ENCODE results near the gene RNU1-4.
"Not testable (repeated sequence)": the region's sequence is repeated elsewhere in the genome, so short reads cannot be mapped to it uniquely, and the experiment has no call there.

The RNU1-4 gene

DNA sequence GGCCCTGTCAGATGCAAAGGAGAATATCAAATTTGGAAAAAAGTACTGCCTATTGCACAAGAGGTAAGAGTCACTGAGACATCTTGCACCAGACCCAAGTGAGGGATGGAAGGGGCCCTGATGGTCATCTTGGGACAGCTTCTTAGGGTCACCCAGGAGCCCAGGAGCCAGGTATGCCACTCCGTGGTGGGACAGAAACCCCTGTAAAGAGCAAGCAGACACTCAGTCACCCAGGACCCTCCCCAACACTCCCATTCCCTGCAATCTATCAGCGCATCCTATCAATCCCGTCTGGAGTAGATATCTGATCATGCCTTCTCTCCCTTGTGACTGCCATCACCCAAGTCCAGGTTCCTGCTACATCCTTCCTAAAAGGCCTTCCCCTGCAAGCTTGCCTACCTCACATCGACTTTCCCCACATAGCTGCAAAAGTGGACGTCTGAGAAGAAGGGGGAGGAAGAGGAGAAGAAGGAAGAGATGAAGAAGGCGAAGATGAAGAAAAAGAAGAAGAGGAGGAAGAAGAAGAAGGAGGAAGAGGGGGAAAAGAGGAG is 30.7 kb downstream of the RNU1-4 start:
- not testable (repeated sequence) for DNase-seq

GRCh38 chr1:16772275-16773204 is 32.2 kb downstream of the RNU1-4 start:
- DNase-seq, result not testable (repeated sequence)

DNA sequence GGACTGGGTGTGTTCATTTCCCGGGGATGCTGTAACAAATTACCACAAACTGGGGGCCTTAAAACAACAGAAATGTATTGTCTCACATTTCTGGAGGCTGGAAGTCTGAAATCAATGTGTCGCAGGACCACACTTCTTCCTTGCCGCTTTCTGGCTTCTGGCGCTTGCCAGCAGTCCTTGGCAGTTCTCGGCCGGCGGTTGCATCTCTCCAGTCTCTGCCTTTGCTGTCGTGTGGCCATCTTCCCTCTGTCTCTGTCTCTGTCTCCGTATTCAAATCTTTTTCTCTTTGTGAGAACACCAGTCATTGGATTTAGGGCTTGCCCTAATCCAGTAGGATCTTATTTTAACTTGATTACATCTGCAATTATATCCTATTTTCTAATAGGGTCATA is 32.9 kb downstream of the RNU1-4 start:
- not testable (repeated sequence) for DNase-seq

DNA sequence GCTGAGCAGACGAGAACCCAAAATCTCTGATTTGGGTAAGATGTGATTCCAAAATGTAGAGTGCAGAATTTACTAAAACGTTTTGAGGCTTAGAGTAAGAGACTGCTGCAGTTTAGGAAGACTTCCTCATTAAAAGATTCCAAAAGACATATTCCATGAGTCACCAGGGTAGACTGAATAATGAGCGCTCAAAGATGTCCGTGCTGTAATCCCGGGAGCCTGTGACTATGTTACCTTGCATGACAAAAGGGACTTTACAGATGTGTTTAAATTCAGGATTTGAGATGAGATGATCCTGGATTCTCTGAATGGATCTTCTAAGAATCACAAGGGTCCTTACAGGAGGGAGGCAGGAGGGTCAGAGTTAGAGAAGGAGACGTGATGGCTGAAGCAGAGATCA is 33.4 kb downstream of the RNU1-4 start:
- DNase-seq, result not testable (repeated sequence)

- not testable (repeated sequence) for DNase-seq
Measured at GRCh38 chr1:16774773-16775172, 34.5 kb downstream of the RNU1-4 start.

DNA sequence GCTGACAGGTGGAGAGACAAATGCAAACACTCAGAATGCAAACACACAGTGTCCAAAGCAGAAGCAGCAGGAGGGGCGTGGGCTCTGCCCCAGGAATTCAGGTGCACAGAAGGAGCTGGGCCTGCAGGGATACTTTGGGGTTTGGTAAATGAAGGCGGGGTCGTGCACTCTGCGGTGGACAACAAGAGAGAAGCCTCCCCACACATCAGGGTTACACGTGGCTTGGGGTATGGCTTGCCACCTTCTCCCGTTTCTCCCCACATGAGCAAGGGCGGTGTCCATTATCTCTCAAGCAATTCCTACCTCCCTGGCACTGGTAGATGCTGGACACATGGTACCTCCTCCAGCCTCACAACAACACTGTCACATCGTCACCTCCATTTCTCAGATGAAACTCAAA is 35.0 kb downstream of the RNU1-4 start:
- not testable (repeated sequence) for DNase-seq

GRCh38 chr1:16776248-16776647 is 35.9 kb downstream of the RNU1-4 start:
- DNase-seq, result not testable (repeated sequence)

DNA sequence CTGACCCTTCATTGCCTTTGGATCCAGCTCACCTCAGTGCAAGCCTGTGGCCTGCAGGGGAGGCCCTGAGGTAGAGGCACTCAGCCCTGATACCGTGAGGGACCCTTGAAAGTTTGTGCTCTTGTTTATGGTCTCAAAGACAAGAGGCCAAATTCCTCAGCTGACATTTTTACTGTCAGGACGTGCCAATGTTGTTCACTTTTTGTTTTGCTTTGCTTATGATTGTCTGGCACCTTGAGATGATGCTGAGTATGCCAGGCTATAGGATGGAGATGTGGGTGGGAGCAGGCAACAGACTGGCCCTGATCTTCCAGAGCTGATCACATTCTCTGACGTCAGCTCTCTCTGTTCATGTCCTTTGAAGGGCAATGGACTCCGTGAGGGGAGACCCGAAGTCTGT is 36.5 kb downstream of the RNU1-4 start:
- DNase-seq, result not testable (repeated sequence)

GRCh38 chr1:16777821-16778220 is 37.5 kb downstream of the RNU1-4 start:
- DNase-seq, result not testable (repeated sequence)

GRCh38 chr1:16779525-16779924 is 39.2 kb downstream of the RNU1-4 start:
- DNase-seq, result not testable (repeated sequence)

GRCh38 chr1:16781033-16781432 is 40.7 kb downstream of the RNU1-4 start:
- not testable (repeated sequence) for DNase-seq

DNA sequence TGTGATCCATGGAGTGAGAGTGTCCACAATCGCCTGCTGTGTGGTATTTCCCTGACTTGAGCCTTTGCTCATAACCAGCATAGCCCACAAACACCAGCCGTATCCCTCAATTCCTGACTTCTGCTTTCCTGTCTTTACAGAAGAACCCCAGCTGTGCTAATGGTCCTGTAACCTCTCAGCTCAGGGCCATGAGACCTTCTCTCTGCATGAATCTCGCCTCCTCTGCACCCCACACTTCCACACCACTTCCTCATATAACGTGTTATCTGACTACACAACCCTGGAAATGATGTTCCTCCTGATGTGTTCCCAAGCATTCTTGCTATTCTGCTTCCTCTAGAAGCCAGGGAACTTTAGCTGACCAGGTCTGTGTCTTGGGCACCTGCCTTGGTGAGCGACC is 41.3 kb downstream of the RNU1-4 start:
- not testable (repeated sequence) for DNase-seq

DNA sequence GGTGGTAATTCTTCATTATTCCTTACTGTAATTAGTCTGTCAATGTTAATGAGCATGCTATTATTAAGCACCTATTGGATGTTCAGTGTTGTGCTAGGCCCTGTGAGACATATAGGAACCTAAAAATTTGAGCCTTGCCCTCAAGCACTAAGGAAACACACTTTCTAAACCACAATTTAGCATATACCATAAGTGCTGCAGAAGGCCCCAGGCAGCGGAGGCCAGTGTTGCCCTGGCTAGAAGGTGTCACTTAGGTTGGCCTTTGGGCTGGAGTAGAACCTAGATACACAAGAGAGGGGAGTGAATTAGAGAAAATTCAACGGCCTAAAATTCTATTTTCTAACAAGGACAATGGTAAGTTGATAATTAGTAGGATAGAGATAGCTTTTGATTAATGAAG is 44.6 kb downstream of the RNU1-4 start:
- not testable (repeated sequence) for DNase-seq

DNA sequence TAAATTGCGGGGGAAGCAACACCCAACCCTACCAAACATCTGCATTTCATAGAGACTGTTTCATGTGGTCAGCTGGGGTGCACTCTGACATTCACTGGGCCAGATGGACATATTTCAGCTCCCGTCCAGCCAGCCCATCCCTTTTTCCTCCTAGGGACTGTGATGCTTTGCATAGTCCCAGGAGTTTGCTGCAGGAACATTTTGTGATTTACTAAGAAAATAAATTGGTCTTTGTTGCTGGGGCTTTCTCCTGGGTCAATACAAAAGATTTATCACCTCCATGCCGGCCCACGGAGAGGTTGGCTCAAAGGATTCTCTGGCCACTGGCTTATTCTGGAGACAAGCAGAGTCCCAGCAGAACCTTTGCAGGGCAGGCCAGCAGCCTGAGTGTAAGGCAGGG is 46.0 kb downstream of the RNU1-4 start:
- DNase-seq, result not testable (repeated sequence)

- not testable (repeated sequence) for DNase-seq
Measured at GRCh38 chr1:16787175-16787574, 46.9 kb downstream of the RNU1-4 start.

- DNase-seq, result not testable (repeated sequence)
Measured at GRCh38 chr1:16787711-16788110, 47.4 kb downstream of the RNU1-4 start.
